ENCODE measurements around the gene DZANK1.

The DZANK1 gene

GRCh38 chr20:18414140-18414539 is 52.7 kb downstream of the DZANK1 start:
- Histone ChIP-seq H3K79me2 (no peaks in the 10 kb centered on the region), H3K4me3 (ENCODE audit: low read depth, low read length) (no peak overlapping the region), H3K4me2 (ENCODE audit: low read length) (no peak overlapping the region), H3K36me3 (ENCODE audit: control insufficient read depth, insufficient read depth, low read length) (no peaks in the 10 kb centered on the region), H3K27me3 (ENCODE audit: control insufficient read depth, insufficient read depth, low read length) (no peaks in the 10 kb centered on the region), H2AFZ (no peak overlapping the region), H3K9ac (no peak overlapping the region), H3K9me3 (ENCODE audit: control insufficient read depth, low read length) (no peaks in the 10 kb centered on the region), H3K27ac (no peak overlapping the region), H3K4me1 (no peaks in the 10 kb centered on the region)
- no peak for TF ChIP-seq CTCF (IDR thresholded peaks at IDR 0.05)

- Histone ChIP-seq H3K27me3 (ENCODE audit: control insufficient read depth, insufficient read depth, low read length) (no peaks in the 10 kb centered on the region), H3K4me1 (no peaks in the 10 kb centered on the region), H3K4me3 (ENCODE audit: low read depth, low read length) (no peak overlapping the region), H2AFZ (no peak overlapping the region), H3K27ac (no peak overlapping the region), H3K79me2 (no peaks in the 10 kb centered on the region), H3K36me3 (ENCODE audit: control insufficient read depth, insufficient read depth, low read length) (no peaks in the 10 kb centered on the region), H3K9ac (no peak overlapping the region), H3K9me3 (ENCODE audit: control insufficient read depth, low read length) (no peaks in the 10 kb centered on the region), H3K4me2 (ENCODE audit: low read length) (no peak overlapping the region)
- TF ChIP-seq CTCF (IDR thresholded peaks at IDR 0.05), result no peak
Observed at GRCh38 chr20:18412221-18412901, 54.5 kb downstream of the DZANK1 start.

DNA sequence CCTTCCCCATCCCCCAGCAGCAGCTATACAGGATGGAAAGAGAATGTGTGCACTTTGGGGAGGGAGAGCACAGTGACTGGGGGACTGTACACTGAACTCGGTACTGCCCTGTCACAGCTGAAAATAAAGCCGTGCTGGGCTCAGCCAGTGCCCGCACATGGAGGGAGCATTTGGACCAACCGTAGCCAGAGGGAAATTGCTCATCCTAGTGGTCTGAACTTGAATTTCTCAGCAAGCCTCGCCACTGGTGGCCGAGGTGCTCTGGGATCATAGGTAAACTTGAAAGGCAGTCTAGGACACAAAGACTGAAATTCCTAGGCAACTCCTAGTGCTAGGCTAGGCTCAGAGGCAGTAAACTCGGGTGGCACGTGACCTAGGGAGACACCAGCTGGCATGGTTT is 61.0 kb downstream of the DZANK1 start:
- Histone ChIP-seq H3K27ac (no peak overlapping the region), H3K9me3 (ENCODE audit: control insufficient read depth, low read length) (no peaks in the 10 kb centered on the region), H2AFZ (no peak overlapping the region), H3K79me2 (no peaks in the 10 kb centered on the region), H3K9ac (no peak overlapping the region), H3K36me3 (ENCODE audit: control insufficient read depth, insufficient read depth, low read length) (no peaks in the 10 kb centered on the region), H3K4me1 (no peaks in the 10 kb centered on the region), H3K4me3 (ENCODE audit: low read depth, low read length) (no peak overlapping the region), H3K27me3 (ENCODE audit: control insufficient read depth, insufficient read depth, low read length) (no peaks in the 10 kb centered on the region), H3K4me2 (ENCODE audit: low read length) (no peak overlapping the region)
- no peak for TF ChIP-seq CTCF (IDR thresholded peaks at IDR 0.05)

- no peak for TF ChIP-seq CTCF (IDR thresholded peaks at IDR 0.05)
- Histone ChIP-seq H3K36me3 (ENCODE audit: control insufficient read depth, insufficient read depth, low read length) (no peaks in the 10 kb centered on the region), H3K9ac (no peak overlapping the region), H3K4me3 (ENCODE audit: low read depth, low read length) (no peak overlapping the region), H2AFZ (no peak overlapping the region), H3K79me2 (no peaks in the 10 kb centered on the region), H3K27ac (no peak overlapping the region), H3K4me1 (no peaks in the 10 kb centered on the region), H3K4me2 (ENCODE audit: low read length) (no peak overlapping the region), H3K27me3 (ENCODE audit: control insufficient read depth, insufficient read depth, low read length) (no peaks in the 10 kb centered on the region), H3K9me3 (ENCODE audit: control insufficient read depth, low read length) (no peaks in the 10 kb centered on the region)
Observed at GRCh38 chr20:18404172-18404571, 62.7 kb downstream of the DZANK1 start.

GRCh38 chr20:18403269-18403668 is 63.6 kb downstream of the DZANK1 start:
- no peak for TF ChIP-seq CTCF (IDR thresholded peaks at IDR 0.05)
- no peaks in the 10 kb centered on the region for H3K36me3 ChIP-seq (ENCODE audit: control insufficient read depth, insufficient read depth, low read length)
- H3K4me3 ChIP-seq (ENCODE audit: low read depth, low read length), result no peak overlapping the region
- H3K9me3 ChIP-seq (ENCODE audit: control insufficient read depth, low read length), result no peaks in the 10 kb centered on the region
- no peaks in the 10 kb centered on the region for H3K79me2 ChIP-seq
- no peaks in the 10 kb centered on the region for H3K27me3 ChIP-seq (ENCODE audit: control insufficient read depth, insufficient read depth, low read length)
- no peak overlapping the region for H3K4me2 ChIP-seq (ENCODE audit: low read length)
- no peak overlapping the region for H3K27ac ChIP-seq
- no peaks in the 10 kb centered on the region for H3K4me1 ChIP-seq
- no peak overlapping the region for H3K9ac ChIP-seq
- no peak overlapping the region for H2AFZ ChIP-seq
